ENCODE measurements around the gene INTS7. TPM values are rescaled to one million over a fixed set of nuclear protein-coding genes. Genes with fewer than 3 reads are reported as not detected.

Gene INTS7
- total RNA-seq, 3 donors from 2014 or later: 13.3 to 16.0 (median 13.3) TPM

DNA sequence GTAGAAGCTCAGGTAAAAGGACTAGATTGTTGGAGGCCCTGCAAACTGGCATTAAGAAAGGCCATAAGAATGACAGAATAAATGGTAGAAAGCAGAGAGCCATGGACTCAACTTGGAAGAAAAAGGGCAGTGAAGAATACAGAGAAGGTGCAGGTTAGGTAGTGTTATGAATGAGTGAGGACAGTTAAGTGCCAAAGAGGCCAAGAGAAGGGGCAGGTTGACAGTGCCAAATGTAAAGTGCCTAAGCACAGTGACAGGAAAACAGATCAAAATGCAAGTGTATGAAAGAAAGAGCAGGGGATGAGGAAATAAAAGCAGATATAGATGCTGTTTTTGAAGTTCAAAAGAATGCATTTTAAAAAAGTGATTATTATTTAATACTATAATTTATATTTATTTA is 43.7 kb downstream of the INTS7 start:
- intact Hi-C loops (cut with DNase I, micrococcal nuclease): no loop called here
- TF ChIP-seq CTCF (IDR thresholded peaks at IDR 0.05): no peak
- DNase-seq: no peak
- Histone ChIP-seq H3K4me3 (no peak overlapping the region), H3K9me3 (no peaks in the 10 kb centered on the region), H3K36me3 (ENCODE audit: low read depth) (no peaks in the 10 kb centered on the region), H3K4me1 (ENCODE audit: low read depth) (no peaks in the 10 kb centered on the region)
- ATAC-seq: no peak

GRCh38 chr1:211986628-211987254 is 48.6 kb downstream of the INTS7 start:
- Histone ChIP-seq H3K36me3 (ENCODE audit: low read depth) (no peaks in the 10 kb centered on the region), H3K9me3 (no peaks in the 10 kb centered on the region), H3K4me3 (no peak overlapping the region), H3K4me1 (ENCODE audit: low read depth) (no peaks in the 10 kb centered on the region)
- intact Hi-C loops (cut with DNase I, micrococcal nuclease): no loop called here
- DNase-seq (no peak), ATAC-seq (peak; percentile 56)
- TF ChIP-seq CTCF (IDR thresholded peaks at IDR 0.05): no peak

DNA sequence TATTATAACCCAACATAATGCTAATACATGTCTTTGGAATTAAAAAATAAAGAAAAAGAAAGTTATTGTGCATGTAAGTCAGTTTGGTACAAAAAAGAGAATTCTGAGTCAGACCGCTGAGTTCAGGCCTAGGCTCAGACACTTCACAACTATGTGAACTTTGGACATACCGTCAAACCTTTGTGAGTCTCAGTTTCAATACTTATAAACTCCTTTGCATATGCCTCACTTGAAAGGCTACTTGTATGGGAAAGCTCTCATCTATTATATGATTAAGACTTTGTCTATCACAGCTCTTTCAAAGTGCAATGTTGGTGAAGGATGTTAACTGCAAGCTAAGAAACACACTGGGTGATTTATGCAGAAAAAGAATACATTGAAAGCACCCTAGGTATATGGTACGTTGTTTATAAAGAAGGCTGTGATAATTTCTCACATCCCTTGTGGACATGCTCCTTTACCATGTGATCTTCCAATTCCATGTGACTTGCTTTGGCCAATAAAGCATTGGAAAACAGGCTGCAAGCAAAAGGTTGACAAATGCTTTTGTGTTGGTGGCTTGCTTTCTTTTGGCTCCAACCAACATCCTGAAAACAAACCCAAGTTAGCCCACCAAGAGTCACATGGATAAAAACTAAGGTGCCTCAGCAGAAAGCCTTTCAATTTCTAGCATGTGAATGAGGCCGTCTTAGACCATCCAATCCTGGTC is 49.6 kb downstream of the INTS7 start:
- H3K36me3 ChIP-seq (ENCODE audit: low read depth): no peaks in the 10 kb centered on the region
- H3K4me3 ChIP-seq: no peak overlapping the region
- no peaks in the 10 kb centered on the region for H3K4me1 ChIP-seq (ENCODE audit: low read depth)
- H3K9me3 ChIP-seq: no peaks in the 10 kb centered on the region
- ATAC-seq (peak; percentile 72), DNase-seq (no peak)
- TF ChIP-seq CTCF (IDR thresholded peaks at IDR 0.05): no peak
- intact Hi-C loops (cut with DNase I, micrococcal nuclease): no loop called here

DNA sequence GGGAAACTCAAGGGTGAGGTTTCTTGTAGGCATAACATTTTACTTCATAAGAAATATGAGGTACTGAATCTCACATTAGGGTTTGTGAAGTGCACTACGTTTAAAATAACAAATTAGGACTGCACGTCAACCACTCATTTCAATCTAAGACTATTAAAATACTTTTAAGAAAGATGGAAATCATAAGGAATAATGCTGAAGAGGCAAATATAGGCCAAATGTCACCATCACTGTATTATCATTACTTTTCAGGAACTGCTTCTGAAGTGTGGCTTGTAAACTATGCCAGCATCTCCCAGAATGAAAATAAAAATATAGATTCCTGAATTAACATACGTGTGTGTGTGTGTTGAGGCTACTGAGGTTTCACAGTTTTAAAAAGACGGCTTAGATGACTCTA is 56.8 kb downstream of the INTS7 start:
- intact Hi-C loops (cut with DNase I, micrococcal nuclease): no loop called here
- ATAC-seq: no peak
- TF ChIP-seq CTCF (IDR thresholded peaks at IDR 0.05): no peak
- Histone ChIP-seq H3K4me1 (ENCODE audit: low read depth) (no peaks in the 10 kb centered on the region), H3K36me3 (ENCODE audit: low read depth) (no peaks in the 10 kb centered on the region), H3K4me3 (no peak overlapping the region), H3K9me3 (no peaks in the 10 kb centered on the region)
- DNase-seq: no peak

DNA sequence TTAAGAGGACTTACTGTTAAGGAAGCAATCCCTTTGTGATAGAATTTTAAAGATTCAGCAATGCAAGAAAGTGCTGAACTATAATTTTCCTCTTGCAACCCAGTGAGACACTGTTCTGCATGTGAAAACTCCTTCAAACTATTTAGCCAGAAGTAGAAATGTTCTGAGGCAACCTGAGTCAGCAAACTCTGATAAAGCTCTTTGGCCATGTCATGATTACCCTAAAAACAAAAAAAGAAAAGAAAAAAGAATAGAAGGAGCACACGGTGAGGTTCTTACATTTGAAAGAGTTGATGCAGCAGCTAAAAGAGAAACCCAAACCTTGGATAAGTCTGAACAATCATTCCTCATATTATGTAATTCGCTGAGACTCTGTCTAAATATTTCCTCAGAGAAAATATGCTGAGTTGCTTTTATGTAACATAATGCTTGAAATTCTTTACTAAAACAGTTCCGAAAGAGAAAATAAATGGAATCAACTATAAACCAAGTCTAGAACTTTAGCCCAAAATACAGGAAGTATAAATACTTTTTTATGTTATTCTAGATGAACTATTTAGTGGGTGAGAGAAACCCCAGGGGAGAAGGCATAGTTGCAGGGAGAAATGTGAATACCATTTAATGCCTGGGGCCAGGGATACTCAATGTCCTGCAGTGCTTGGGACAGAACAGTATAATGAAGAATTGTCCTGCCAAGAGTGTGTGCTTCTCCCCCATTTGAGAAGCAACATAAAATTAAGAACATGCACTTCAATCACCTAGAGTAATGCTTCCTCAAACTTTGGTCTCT is 60.0 kb downstream of the INTS7 start:
- no peak for TF ChIP-seq CTCF (IDR thresholded peaks at IDR 0.05)
- intact Hi-C loops (cut with DNase I, micrococcal nuclease): no loop called here
- Histone ChIP-seq H3K36me3 (ENCODE audit: low read depth) (no peaks in the 10 kb centered on the region), H3K9me3 (no peaks in the 10 kb centered on the region), H3K4me1 (ENCODE audit: low read depth) (no peaks in the 10 kb centered on the region), H3K4me3 (no peak overlapping the region)
- ATAC-seq (no peak), DNase-seq (no peak)
